ENCODE data around the gene PLB1. TPM values are rescaled to one million over a fixed set of nuclear protein-coding genes. Genes with fewer than 3 reads are reported as not detected.

PLB1 gene
- total RNA-seq, 2 donors from 2014 or later: 1.0 to 12.9 TPM

DNA sequence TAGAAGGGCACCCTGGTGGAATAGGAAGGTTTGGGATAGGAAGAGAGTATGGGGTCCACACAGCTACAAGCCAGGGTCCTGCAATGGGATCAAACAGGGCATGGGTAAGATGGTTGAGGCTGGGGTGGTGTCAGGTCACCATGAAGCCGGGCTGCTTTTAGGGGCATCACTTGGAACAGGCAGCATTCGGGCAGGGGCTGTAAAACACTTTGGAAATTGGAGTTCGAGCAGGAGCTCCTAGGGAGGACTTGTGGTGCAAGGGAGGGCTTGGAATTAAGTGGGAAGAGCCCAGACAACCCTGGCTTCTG is 47.1 kb upstream of the PLB1 start:
- Histone ChIP-seq H3K27ac (peak overlapping the region in 1 of 4 donors; percentile 38), H3K27me3 (no peaks in the 10 kb centered on the region), H3K4me3 (no peak overlapping the region), H3K9me3 (no peaks in the 10 kb centered on the region), H3K36me3 (replicated peaks in 1 of 2; ENCODE audit: insufficient read depth in 1 of 2, low read depth in 2 of 2) (no peaks in the 10 kb centered on the region), H3K4me1 (no peaks in the 10 kb centered on the region)
- ATAC-seq: no peak
- WGBS, 2 donors: 75 to 83% methylated on average over 3 of the region's 3 CpGs
- DNase-seq: no peak
- TF ChIP-seq CTCF (IDR thresholded peaks at IDR 0.05) (no peak), POLR2A (IDR thresholded peaks at IDR 0.05) (no peak)
- intact Hi-C loops (cut with DNase I): no loop called here

- Histone ChIP-seq H3K4me1 (no peaks in the 10 kb centered on the region), H3K36me3 (replicated peaks in 1 of 2; ENCODE audit: insufficient read depth in 1 of 2, low read depth in 2 of 2) (no peaks in the 10 kb centered on the region), H3K9me3 (no peaks in the 10 kb centered on the region), H3K27ac (no peak overlapping the region), H3K4me3 (no peak overlapping the region), H3K27me3 (no peaks in the 10 kb centered on the region)
- intact Hi-C loops (cut with DNase I): no loop called here
- TF ChIP-seq POLR2A (IDR thresholded peaks at IDR 0.05) (no peak), CTCF (IDR thresholded peaks at IDR 0.05) (no peak)
- DNase-seq (no peak), ATAC-seq (no peak)
- 74 to 84% methylated on average over 4 to 6 of the region's 6 CpGs for WGBS, 2 donors
Measured at GRCh38 chr2:28449126-28449487, 46.8 kb upstream of the PLB1 start.

DNA sequence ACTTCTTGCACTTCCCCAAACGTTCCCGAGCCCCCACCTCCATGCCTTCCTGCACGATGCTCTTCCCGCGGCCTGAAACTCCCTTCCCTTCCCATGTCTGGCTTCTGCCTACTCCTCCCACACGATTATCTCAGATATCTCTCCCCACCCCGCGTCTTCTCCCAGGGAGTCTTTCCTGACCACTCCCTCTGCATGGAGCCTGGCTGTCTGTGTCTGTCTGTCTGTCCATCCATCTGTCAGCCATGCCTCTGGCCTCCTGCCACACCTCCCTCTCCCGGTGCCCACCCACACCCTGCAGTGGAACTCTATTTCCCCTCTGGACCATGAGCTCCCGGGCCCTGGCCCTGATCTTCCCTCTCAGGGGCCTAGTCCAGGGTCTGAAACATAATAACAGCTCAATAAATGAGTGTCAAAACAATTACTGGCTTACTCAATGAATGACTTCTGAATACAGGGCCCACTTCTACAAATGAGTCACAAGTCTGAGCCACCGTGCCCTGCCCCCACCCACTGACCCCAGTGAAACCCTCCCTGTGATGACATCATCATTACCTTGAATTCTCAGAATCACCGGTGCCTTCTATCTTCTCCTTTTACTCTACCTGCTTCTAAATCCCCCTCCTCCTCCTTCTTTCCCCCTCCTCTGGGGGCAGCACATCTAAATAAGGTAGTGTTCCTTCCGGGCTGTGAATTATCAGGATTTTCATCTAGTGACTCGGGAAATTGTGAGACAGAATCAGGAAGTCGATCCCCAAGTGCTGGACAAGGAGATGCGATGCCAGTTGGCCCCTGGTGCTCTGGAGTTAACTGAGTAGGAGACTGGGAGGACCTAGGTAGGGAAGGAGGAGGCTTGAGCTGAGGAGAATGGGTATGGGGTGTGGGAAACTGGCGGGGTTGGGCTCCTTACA is 46.1 kb upstream of the PLB1 start:
- H3K27ac ChIP-seq: no peak overlapping the region
- H3K27me3 ChIP-seq: no peaks in the 10 kb centered on the region
- ATAC-seq (no peak), DNase-seq (no peak)
- 58 to 69% methylated on average over 16 to 17 of the region's 17 CpGs for WGBS, 2 donors
- intact Hi-C loops (cut with DNase I): loop anchor here (5.0 kb wide), 1 partner anchor 747 kb away; no protein-coding TSS in a partner anchor
- TF ChIP-seq POLR2A (IDR thresholded peaks at IDR 0.05) (no peak), CTCF (IDR thresholded peaks at IDR 0.05) (no peak)
- no peaks in the 10 kb centered on the region for H3K4me1 ChIP-seq
- no peaks in the 10 kb centered on the region for H3K9me3 ChIP-seq
- H3K36me3 ChIP-seq (replicated peaks in 1 of 2; ENCODE audit: insufficient read depth in 1 of 2, low read depth in 2 of 2): no peaks in the 10 kb centered on the region
- H3K4me3 ChIP-seq: no peak overlapping the region

DNA sequence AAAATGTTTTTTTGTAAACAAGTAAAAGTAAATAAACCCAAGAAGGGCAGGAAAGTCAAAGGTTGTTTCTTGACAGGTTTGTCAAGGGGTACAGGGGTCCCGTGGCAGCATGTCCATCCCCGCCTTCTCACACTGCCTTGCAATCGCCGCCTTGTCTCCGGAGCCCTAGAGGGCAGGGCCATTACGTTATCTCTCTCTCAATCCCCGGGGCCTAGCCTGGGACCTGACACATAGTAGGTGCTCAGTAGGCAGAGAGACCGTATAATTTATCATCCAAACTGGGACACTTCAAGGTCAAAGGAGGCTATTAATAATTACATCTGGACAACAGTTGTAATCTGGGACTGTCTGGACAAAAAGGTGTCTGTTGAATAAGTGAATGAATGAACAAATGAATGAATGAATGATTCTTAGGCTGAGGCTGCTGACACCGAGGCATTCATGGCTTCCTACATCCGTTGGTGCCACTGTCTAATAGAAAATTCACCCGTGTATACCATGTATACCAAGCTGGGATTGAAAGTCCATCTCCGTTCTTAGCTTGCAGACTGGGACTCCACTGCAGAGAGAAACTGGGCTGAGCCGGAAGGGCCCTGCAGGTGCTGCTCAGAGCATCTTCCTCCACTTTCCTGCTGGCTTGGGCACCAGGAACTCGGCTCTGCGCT is 44.8 kb upstream of the PLB1 start:
- intact Hi-C loops (cut with DNase I): loop anchor here (5.0 kb wide), 1 partner anchor 749 kb away; no protein-coding TSS in a partner anchor

More for the DNA sequence above, 44.8 kb upstream of the PLB1 start:
- Histone ChIP-seq H3K9me3 (no peaks in the 10 kb centered on the region), H3K4me1 (no peaks in the 10 kb centered on the region), H3K27me3 (no peaks in the 10 kb centered on the region), H3K27ac (no peak overlapping the region), H3K4me3 (no peak overlapping the region), H3K36me3 (replicated peaks in 1 of 2; ENCODE audit: insufficient read depth in 1 of 2, low read depth in 2 of 2) (no peaks in the 10 kb centered on the region)
- ATAC-seq (no peak), DNase-seq (no peak)
- WGBS, 2 donors: 70 to 76% methylated on average over 15 of the region's 15 CpGs
- TF ChIP-seq CTCF (IDR thresholded peaks at IDR 0.05): no peak
- TF ChIP-seq POLR2A (IDR thresholded peaks at IDR 0.05): no peak
